ENCODE results near the gene GTSF1L. TPM values are rescaled to one million over a fixed set of nuclear protein-coding genes. Genes with fewer than 3 reads are reported as not detected.

Gene GTSF1L
- total RNA-seq, 1 donor from 2014 or later: not detected

DNA sequence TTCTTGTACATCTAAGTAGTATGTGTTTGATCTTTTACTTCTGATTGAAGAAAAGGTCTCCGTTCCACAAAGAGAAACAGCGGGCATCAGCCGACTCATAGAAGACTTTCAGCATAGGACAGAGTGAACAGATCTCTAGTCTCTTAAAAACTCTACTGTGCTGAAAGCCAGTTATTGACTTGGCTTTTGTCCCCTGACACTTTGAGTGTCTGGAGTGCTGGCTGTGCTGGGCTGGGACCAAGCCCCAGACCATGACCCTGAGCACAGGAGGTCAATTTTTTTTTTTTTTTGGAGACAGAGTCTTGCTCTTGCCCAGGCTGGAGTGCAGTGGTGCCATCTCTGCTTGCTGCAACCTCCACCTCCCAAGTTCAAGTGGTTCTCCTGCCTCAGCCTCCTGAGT lies 32.0 kb downstream of the GTSF1L start:
- H4K20me1 ChIP-seq (ENCODE audit: insufficient read depth, low read length): no peaks in the 10 kb centered on the region
- H3K36me3 ChIP-seq (ENCODE audit: insufficient read depth, low read length): no peaks in the 10 kb centered on the region
- no peak overlapping the region for H3K9ac ChIP-seq (ENCODE audit: low read length)
- Mint-ChIP-seq H3K4me3 (ENCODE audit: unreplicated experiment) (no peak overlapping the region), H3K9me3 (ENCODE audit: unreplicated experiment) (no peaks in the 10 kb centered on the region), H3K27me3 (ENCODE audit: low read depth, unreplicated experiment) (no peaks in the 10 kb centered on the region), H3K27ac (ENCODE audit: unreplicated experiment) (no peak overlapping the region), H3K36me3 (ENCODE audit: low read depth, unreplicated experiment) (no peaks in the 10 kb centered on the region), H3K4me1 (ENCODE audit: low read depth, unreplicated experiment) (no peaks in the 10 kb centered on the region)
- H2AFZ ChIP-seq (ENCODE audit: low read depth, low read length): no peak overlapping the region
- no peak overlapping the region for H3K4me3 ChIP-seq (ENCODE audit: insufficient read depth, low read depth, low read length)
- H3K27me3 ChIP-seq (ENCODE audit: insufficient read depth, low read length): no peaks in the 10 kb centered on the region
- no peaks in the 10 kb centered on the region for H3K79me2 ChIP-seq (ENCODE audit: insufficient read depth, low read length)
- no peaks in the 10 kb centered on the region for H3K4me1 ChIP-seq (ENCODE audit: insufficient read depth, low read length)
- no peak overlapping the region for H3K4me2 ChIP-seq (ENCODE audit: low read length)
- no peak for TF ChIP-seq EZH2 (IDR thresholded peaks at IDR 0.05; ENCODE audit: insufficient read depth, low read length)
- TF ChIP-seq, protein P1, sequence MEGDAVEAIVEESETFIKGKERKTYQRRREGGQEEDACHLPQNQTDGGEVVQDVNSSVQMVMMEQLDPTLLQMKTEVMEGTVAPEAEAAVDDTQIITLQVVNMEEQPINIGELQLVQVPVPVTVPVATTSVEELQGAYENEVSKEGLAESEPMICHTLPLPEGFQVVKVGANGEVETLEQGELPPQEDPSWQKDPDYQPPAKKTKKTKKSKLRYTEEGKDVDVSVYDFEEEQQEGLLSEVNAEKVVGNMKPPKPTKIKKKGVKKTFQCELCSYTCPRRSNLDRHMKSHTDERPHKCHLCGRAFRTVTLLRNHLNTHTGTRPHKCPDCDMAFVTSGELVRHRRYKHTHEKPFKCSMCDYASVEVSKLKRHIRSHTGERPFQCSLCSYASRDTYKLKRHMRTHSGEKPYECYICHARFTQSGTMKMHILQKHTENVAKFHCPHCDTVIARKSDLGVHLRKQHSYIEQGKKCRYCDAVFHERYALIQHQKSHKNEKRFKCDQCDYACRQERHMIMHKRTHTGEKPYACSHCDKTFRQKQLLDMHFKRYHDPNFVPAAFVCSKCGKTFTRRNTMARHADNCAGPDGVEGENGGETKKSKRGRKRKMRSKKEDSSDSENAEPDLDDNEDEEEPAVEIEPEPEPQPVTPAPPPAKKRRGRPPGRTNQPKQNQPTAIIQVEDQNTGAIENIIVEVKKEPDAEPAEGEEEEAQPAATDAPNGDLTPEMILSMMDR (IDR thresholded peaks at IDR 0.05; ENCODE audit: insufficient read depth, low read depth, low read length): no peak
- H3K9me3 ChIP-seq (ENCODE audit: insufficient read depth, low read depth, low read length): no peaks in the 10 kb centered on the region
- H3K27ac ChIP-seq (ENCODE audit: low read depth, low read length): no peak overlapping the region
- DNase-seq (ENCODE audit: low read depth) (no peak), FAIRE-seq (no peak)

DNA sequence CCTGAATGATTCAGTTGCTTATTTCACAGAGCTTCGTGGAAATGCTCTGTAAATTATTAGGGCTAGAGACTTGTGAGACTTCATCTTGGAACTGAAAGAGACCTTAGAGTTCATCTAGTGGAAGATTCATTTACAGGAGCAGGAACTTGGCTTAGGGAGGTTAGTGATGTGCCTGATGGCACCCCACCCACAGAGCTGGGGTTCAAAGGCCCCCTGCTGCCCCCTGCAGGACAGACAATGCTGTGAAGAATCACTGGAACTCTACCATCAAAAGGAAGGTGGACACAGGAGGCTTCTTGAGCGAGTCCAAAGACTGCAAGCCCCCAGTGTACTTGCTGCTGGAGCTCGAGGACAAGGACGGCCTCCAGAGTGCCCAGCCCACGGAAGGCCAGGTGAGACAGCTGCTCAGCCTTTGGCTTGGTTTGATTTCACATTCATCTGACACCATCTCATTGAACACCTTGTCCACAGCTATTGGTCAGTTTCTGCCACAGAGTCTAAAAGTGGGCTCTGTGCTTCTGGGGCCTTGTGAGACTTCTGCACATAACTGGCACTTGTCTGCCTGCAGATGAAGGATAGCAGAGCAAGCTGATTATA lies 34.8 kb downstream of the GTSF1L start:
- H3K36me3 ChIP-seq (ENCODE audit: insufficient read depth, low read length): no peaks in the 10 kb centered on the region
- no peaks in the 10 kb centered on the region for H3K9me3 Mint-ChIP-seq (ENCODE audit: unreplicated experiment)
- H3K9ac ChIP-seq (ENCODE audit: low read length): no peak overlapping the region
- TF ChIP-seq, protein P1 (IDR thresholded peaks at IDR 0.05; ENCODE audit: insufficient read depth, low read depth, low read length): peak; percentile 44
- no peak for TF ChIP-seq EZH2 (IDR thresholded peaks at IDR 0.05; ENCODE audit: insufficient read depth, low read length)
- H3K27ac Mint-ChIP-seq (ENCODE audit: unreplicated experiment): no peak overlapping the region
- no peak overlapping the region for H3K27ac ChIP-seq (ENCODE audit: low read depth, low read length)
- H2AFZ ChIP-seq (ENCODE audit: low read depth, low read length): no peak overlapping the region
- H3K79me2 ChIP-seq (ENCODE audit: insufficient read depth, low read length): no peaks in the 10 kb centered on the region
- no peak overlapping the region for H3K4me3 ChIP-seq (ENCODE audit: insufficient read depth, low read depth, low read length)
- FAIRE-seq: no peak
- H3K4me2 ChIP-seq (ENCODE audit: low read length): no peak overlapping the region
- H3K9me3 ChIP-seq (ENCODE audit: insufficient read depth, low read depth, low read length): no peaks in the 10 kb centered on the region
- DNase-seq (ENCODE audit: low read depth): no peak
- H3K4me3 Mint-ChIP-seq (ENCODE audit: unreplicated experiment): no peak overlapping the region
- H3K27me3 ChIP-seq (ENCODE audit: insufficient read depth, low read length): no peaks in the 10 kb centered on the region
- no peaks in the 10 kb centered on the region for H4K20me1 ChIP-seq (ENCODE audit: insufficient read depth, low read length)
- H3K27me3 Mint-ChIP-seq (ENCODE audit: low read depth, unreplicated experiment): no peaks in the 10 kb centered on the region
- no peaks in the 10 kb centered on the region for H3K4me1 Mint-ChIP-seq (ENCODE audit: low read depth, unreplicated experiment)
- H3K4me1 ChIP-seq (ENCODE audit: insufficient read depth, low read length): no peaks in the 10 kb centered on the region
- H3K36me3 Mint-ChIP-seq (ENCODE audit: low read depth, unreplicated experiment): no peaks in the 10 kb centered on the region

- Histone ChIP-seq H3K27me3 (ENCODE audit: insufficient read depth, low read length) (no peaks in the 10 kb centered on the region), H3K4me3 (ENCODE audit: insufficient read depth, low read depth, low read length) (no peak overlapping the region), H3K4me2 (ENCODE audit: low read length) (no peak overlapping the region), H3K9me3 (ENCODE audit: insufficient read depth, low read depth, low read length) (no peaks in the 10 kb centered on the region), H3K27ac (ENCODE audit: low read depth, low read length) (no peak overlapping the region), H3K9ac (ENCODE audit: low read length) (no peak overlapping the region), H4K20me1 (ENCODE audit: insufficient read depth, low read length) (no peaks in the 10 kb centered on the region), H2AFZ (ENCODE audit: low read depth, low read length) (no peak overlapping the region), H3K36me3 (ENCODE audit: insufficient read depth, low read length) (no peaks in the 10 kb centered on the region), H3K79me2 (ENCODE audit: insufficient read depth, low read length) (no peaks in the 10 kb centered on the region), H3K4me1 (ENCODE audit: insufficient read depth, low read length) (no peaks in the 10 kb centered on the region)
- no peak overlapping the region for H3K4me3 Mint-ChIP-seq (ENCODE audit: unreplicated experiment)
- H3K27me3 Mint-ChIP-seq (ENCODE audit: low read depth, unreplicated experiment): no peaks in the 10 kb centered on the region
- H3K36me3 Mint-ChIP-seq (ENCODE audit: low read depth, unreplicated experiment): no peaks in the 10 kb centered on the region
- H3K27ac Mint-ChIP-seq (ENCODE audit: unreplicated experiment): no peak overlapping the region
- H3K9me3 Mint-ChIP-seq (ENCODE audit: unreplicated experiment): no peaks in the 10 kb centered on the region
- FAIRE-seq (no peak), DNase-seq (ENCODE audit: low read depth) (no peak)
- no peak for TF ChIP-seq EZH2 (IDR thresholded peaks at IDR 0.05; ENCODE audit: insufficient read depth, low read length)
- TF ChIP-seq, protein P1 (IDR thresholded peaks at IDR 0.05; ENCODE audit: insufficient read depth, low read depth, low read length): no peak
- no peaks in the 10 kb centered on the region for H3K4me1 Mint-ChIP-seq (ENCODE audit: low read depth, unreplicated experiment)
These were observed 35.7 kb downstream of the GTSF1L start for GRCh38 chr20:43690943-43691598.
